PC-9 (cell line): ENCODE measurements around the gene GAGE10. TPM values are rescaled to one million over a fixed set of nuclear protein-coding genes. Genes with fewer than 3 reads are reported as not detected.
"Not testable (repeated sequence)": the region's sequence is repeated elsewhere in the genome, so short reads cannot be mapped to it uniquely, and the experiment has no call there.

ENCODE experiments used
- BruUV-seq: library from RNA; stranded (reverse); fragments of 400-500 nt; replicated peaks from 2 replicates; lab custom pipeline; 2021; lab: Mats Ljungman, UMichigan
- CTCF ChIA-PET: fragments of 300-600 bp; sonication (Branson Sonifier 250); formaldehyde crosslinking; loops from one replicate; lab custom pipeline; 2022; ENCODE audit warnings: antibody characterized with exemption; lab: Charles Lee
- POLR2A ChIA-PET: fragments of 300-600 bp; sonication (Branson Sonifier 250); formaldehyde crosslinking; loops from one replicate; lab custom pipeline; 2022; ENCODE audit warnings: antibody characterized with exemption; ENCODE audit not compliant: unreplicated experiment; lab: Charles Lee
- DNase-seq, 2 experiments: peaks; one replicate each; pipeline versions ENCODE4 v3.0.0 to v3.0.0-alpha.2; 2015 to 2022; ENCODE audit warnings: mixed read lengths in 1 of 2
- H2AFZ ChIP-seq: fragments of 200-600 bp; sonication (generic); 2 replicates; pipeline ENCODE4 v1.8.1; 2017; ENCODE audit warnings: antibody characterized with exemption
- H3F3A ChIP-seq: fragments of 200-600 bp; sonication (generic); 2 replicates; pipeline ENCODE4 v1.8.1; 2017; ENCODE audit warnings: antibody characterized with exemption, mild to moderate bottlenecking, low read depth; ENCODE audit not compliant: insufficient read depth
- H3K27ac ChIP-seq: fragments of 200-600 bp; sonication (generic); 2 replicates; pipeline ENCODE4 v1.6.1; 2016; ENCODE audit warnings: mixed run types
- H3K27me3 ChIP-seq: fragments of 200-600 bp; sonication (generic); 2 replicates; pipeline ENCODE4 v1.6.1; 2016; ENCODE audit warnings: low read depth, mixed run types; ENCODE audit not compliant: insufficient read depth
- H3K36me3 ChIP-seq: fragments of 200-600 bp; sonication (generic); 2 replicates; pipeline ENCODE4 v1.6.1; 2016; ENCODE audit warnings: low read depth, mixed run types
- H3K4me1 ChIP-seq: fragments of 200-600 bp; sonication (generic); replicated peaks from 2 replicates; pipeline ENCODE4 v1.6.1; 2016; ENCODE audit warnings: mixed run types; ENCODE audit not compliant: insufficient read depth
- H3K4me2 ChIP-seq: fragments of 200-600 bp; sonication (generic); 2 replicates; pipeline ENCODE4 v1.6.1; 2017; ENCODE audit warnings: mixed run types
- H3K4me3 ChIP-seq: fragments of 200-600 bp; sonication (generic); 2 replicates; pipeline ENCODE4 v1.6.1; 2016; ENCODE audit warnings: mixed run types
- H3K79me2 ChIP-seq: fragments of 200-600 bp; sonication (generic); 2 replicates; pipeline ENCODE4 v1.6.1; 2017; ENCODE audit warnings: low read depth, mixed run types
- H3K9me2 ChIP-seq: fragments of 200-600 bp; sonication (generic); 2 replicates; pipeline ENCODE4 v1.8.1; 2017; ENCODE audit warnings: mild to moderate bottlenecking; ENCODE audit not compliant: insufficient read depth
- H3K9me3 ChIP-seq: fragments of 200-600 bp; sonication (generic); 2 replicates; pipeline ENCODE4 v1.8.1; 2016; ENCODE audit warnings: low read depth; ENCODE audit not compliant: insufficient read depth
- H4K20me1 ChIP-seq: fragments of 200-600 bp; sonication (generic); 2 replicates; pipeline ENCODE4 v1.8.1; 2017; ENCODE audit not compliant: insufficient read depth
- CTCF ChIP-seq: fragments of 200-600 bp; sonication (generic); conservative IDR thresholded peaks from 2 replicates; pipeline ENCODE4 v1.6.1; 2017; ENCODE audit warnings: mixed run types, antibody characterized with exemption, mild to moderate bottlenecking, moderate library complexity
- EZH2 ChIP-seq: fragments of 200-600 bp; sonication (generic); IDR thresholded peaks from 2 replicates; pipeline ENCODE4 v1.8.0; 2017; ENCODE audit warnings: antibody characterized with exemption, low read depth
- intact Hi-C: fragments of 100-400 bp; cut with micrococcal nuclease; formaldehyde crosslinking; loops from one replicate; pipeline ENCODE4 v1.10.0; 2022; ENCODE audit not compliant: unreplicated experiment
- total RNA-seq: library from RNA; stranded (reverse); gene quantifications from 2 replicates; pipeline ENCODE4 v1.2.3, GENCODE V29; 2021

The GAGE10 gene
- total RNA-seq, 1 experiment from 2014 or later: not detected

DNA sequence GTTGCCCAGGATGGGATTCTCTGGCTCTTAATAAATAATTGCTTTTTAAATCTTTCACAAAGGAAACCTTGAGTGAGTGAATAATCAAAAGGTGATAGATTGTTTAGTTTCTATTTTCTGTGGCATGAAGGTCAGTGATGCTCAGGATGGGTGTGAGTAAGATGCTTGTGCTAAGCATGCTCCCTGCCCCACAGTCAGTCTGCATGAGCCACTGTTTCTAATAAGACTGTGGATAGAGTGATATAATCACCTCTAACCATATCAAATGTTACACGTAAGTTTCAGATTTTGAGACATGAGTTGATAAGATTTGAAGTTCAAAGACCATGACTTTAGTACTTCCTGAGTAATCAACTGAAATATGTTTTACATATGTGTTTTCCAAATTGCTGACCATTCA lies 2.7 kb upstream of the GAGE10 start:
- Histone ChIP-seq H4K20me1 (no peaks in the 10 kb centered on the region), H3K9me3 (no peaks in the 10 kb centered on the region), H3K27me3 (peaks cover 4% of the 10 kb centered on the region; the same call in 1 of the 2 replicates), H3K9me2 (no peaks in the 10 kb centered on the region), H2AFZ (no peak overlapping the region), H3K36me3 (no peaks in the 10 kb centered on the region), H3K27ac (no peak overlapping the region), H3K4me2 (no peak overlapping the region), H3K79me2 (no peaks in the 10 kb centered on the region), H3K4me3 (no peak overlapping the region), H3F3A (no peaks in the 10 kb centered on the region), H3K4me1 (no peaks in the 10 kb centered on the region)
- POLR2A ChIA-PET: no interaction called here
- intact Hi-C loops: no loop called here
- DNase-seq: no peak
- BruUV-seq: no TSS peak
- TF ChIP-seq CTCF (no peak), EZH2 (no peak)
- CTCF ChIA-PET: no interaction called here

GRCh38 chrX:49307775-49308174 lies 4.3 kb downstream of the GAGE10 start:
- BruUV-seq, CTCF ChIA-PET, H2AFZ ChIP-seq: not testable (repeated sequence)

DNA sequence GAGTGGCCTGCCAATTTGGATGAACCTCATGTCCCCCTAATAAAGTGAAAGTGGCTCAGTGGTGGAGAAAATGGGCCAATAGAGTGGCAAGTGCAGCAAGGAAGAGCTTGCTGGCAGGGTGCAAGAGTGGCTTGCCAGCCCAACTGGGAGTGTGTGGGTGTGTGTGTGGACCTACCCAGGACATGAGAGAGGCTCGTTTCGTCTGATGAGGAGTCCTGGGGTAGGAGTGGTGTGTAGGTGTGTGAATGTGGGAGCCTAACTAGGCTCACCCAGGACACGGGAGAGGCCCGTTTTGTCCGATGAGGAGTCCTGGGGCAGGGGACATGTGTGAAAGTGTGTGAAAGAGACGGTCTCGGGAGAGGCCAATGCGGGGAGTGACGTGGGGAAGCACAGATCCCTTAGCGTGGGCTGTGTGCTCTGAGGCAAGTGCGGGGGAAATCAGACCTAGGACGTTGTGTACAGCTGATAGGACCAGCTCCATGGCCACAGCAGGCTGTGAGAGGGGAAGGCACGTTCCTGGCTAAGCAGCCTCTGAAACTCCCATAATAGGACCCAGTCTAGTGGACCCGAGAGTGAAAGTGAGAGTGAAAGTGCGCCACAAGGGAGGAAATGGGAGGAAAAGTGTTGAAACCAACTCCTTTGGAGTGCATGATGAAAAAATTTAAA lies 5.3 kb downstream of the GAGE10 start:
- Histone ChIP-seq H3K27me3 (no peaks in the 10 kb centered on the region), H4K20me1 (no peaks in the 10 kb centered on the region), H3K27ac (no peak overlapping the region), H3K4me1 (no peaks in the 10 kb centered on the region), H3K4me2 (no peak overlapping the region), H3K79me2 (no peaks in the 10 kb centered on the region), H3K9me2 (no peaks in the 10 kb centered on the region), H3K36me3 (no peaks in the 10 kb centered on the region), H3F3A (no peaks in the 10 kb centered on the region), H3K9me3 (no peaks in the 10 kb centered on the region), H3K4me3 (no peak overlapping the region), H2AFZ (no peak overlapping the region)
- CTCF ChIA-PET: no interaction called here
- DNase-seq: no peak
- TF ChIP-seq EZH2 (no peak), CTCF (no peak)
- POLR2A ChIA-PET: no interaction called here
- no TSS peak for BruUV-seq
- intact Hi-C loops: no loop called here

More at GRCh38 chrX:49307775-49308174, 4.3 kb downstream of the GAGE10 start:
- H4K20me1 ChIP-seq, H3K4me3 ChIP-seq, H3F3A ChIP-seq, DNase-seq, H3K27me3 ChIP-seq, H3K9me2 ChIP-seq, H3K4me2 ChIP-seq, H3K79me2 ChIP-seq, POLR2A ChIA-PET, intact Hi-C loops, H3K27ac ChIP-seq, H3K4me1 ChIP-seq, H3K36me3 ChIP-seq, H3K9me3 ChIP-seq: not testable (repeated sequence)
